Stimulated activated CD8-positive, alpha-beta memory T cell treated with anti-CD3 and anti-CD28 coated beads, Interleukin-12 subunit alpha, Interleukin-12 subunit beta, amount 100 ng/mL, for 24 hours (primary cell): ENCODE data around the gene DIS3L.
"Not testable (repeated sequence)": the region's sequence is repeated elsewhere in the genome, so short reads cannot be mapped to it uniquely, and the experiment has no call there.

Experiments used
- DNase-seq: peaks from one replicate; pipeline ENCODE4 v3.0.0-alpha.2; 2020; ENCODE audit errors: extremely low read depth

DIS3L gene

GRCh38 chr15:66293419-66294156, at the start of gene DIS3L:
Gene DIS3L, plus strand, starts transcription at chr15:66293568. Its CDS starts 29 bp downstream, at chr15:66293597.
- DNase-seq, result peak; percentile 27

DNA sequence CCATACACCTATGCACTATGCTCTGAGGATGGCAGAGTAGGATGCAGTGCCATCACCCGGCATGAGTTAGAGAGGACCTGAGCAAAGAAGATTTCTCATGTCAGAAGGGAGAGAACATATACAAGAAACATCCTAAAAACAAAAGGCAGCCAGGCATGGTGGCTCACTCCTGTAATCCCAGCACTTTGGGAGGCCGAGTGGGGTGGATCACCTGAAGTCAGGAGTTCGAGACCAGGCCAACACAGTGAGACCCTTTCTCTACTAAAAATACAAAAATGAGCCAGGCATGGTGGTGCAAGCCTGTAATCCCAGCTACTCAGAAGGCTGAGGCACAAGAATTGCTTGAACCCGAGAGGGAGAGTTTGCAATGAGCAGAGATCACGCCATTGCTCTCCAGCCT, 47.5 kb upstream of the DIS3L start:
- DNase-seq, result not testable (repeated sequence)

GRCh38 chr15:66246937-66247336, 46.4 kb upstream of the DIS3L start:
- no peak for DNase-seq

DNA sequence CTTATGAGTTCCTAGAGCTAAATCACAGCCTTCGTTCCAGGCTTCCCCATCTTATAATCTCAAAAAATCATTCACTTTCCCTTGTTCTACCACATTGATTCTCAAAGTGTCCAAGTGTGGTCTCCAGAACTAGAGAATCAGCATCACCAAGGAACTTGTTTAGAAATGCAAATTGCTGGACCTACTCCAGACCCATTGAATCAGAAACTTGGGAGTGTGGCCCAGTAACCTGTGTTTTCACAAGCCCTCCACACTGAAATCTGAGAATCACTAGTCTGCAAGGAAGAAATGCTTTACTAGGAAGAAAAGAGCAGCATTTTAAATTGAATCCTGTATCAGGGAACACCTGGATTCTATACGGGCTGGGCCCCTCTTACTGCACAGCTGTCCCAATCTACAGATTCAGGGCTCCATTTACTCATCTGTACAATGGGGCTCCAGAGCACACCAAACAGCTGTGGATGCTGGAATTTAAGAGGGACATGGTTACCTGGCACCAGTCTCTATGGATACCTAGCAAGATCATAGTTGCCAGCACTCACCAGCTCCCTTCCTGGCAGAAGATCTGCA, 43.7 kb upstream of the DIS3L start:
- no peak for DNase-seq

GRCh38 chr15:66251065-66251789, 42.1 kb upstream of the DIS3L start:
- no peak for DNase-seq

DNA sequence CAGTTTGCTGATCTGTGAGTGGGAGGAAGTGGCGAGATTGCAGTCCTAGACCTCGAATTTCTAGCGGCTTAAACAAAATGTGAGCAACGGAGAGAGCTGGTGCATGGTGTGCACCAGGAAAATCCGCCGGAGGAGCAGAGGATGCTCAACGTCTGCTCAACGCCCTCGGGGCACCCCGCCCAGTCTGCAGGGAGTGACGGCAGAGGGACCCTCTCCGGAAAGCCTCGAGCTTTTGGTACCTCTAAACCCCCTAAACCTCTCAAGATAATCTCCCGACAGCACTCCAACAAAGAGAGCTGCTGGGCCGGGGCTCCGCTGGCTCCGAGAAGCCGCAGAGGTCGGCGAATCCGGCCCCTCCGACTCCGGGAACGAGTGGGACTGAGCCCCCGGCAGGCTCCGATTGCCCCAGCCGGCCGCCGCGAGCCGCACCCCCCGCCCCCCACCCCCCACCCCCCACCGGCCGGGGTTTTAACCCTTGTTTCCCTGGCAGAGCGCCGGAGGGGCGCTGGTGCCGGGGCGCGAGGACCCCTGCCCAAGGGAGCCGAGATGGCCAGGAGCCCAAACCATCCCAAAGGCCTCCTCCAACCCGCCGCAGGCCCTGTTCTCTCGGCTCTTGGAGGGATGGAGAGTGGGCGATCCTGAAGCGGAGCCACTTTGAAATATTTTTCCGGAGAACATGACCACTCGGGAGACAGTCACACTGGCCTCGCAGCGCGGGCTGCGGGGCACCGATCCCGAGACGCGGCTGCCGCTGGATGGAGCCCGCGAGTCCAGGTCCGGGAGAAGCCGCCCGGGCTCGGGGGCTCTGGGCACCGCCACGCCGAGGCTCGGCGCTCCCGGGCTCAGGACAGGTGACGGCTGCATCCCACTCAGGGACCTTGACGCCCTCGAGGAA, 41.3 kb upstream of the DIS3L start:
- DNase-seq, result peak; percentile 8

DNA sequence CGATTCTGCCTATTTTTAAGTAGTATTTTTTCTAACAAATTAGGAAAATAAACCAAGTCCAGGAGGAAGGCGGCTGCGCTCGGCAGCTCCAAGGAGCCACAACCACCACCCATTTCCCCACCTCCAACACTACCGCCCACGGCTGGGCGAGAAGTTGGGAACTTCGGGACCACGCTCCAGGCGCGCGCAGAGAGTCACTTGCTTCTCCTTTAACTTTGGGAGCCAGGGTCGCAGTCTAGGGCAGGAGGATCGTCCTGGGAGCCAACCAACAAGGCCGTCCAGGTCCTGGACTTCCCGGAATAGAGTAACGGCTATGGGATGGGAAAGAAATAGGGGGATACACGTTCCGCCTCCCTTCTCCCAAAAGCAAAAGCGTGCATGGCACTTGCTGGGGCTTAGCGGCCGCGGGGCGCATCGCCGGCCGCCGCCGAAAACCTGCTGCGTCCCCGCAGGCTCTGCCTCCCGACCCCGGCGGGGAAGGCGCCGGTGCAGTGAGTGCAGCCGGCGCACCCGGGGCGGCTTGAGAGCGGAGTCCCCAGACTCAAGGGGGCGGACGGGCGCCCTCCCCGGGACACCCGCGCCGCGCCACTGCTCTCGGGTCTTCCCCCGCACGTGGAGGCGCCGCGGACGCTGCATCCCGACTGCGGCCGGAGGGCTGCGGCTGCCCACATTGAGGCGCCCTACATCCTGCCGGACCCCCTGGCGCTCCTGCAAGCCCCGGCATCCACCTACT, 40.5 kb upstream of the DIS3L start:
- DNase-seq, result no peak

DNA sequence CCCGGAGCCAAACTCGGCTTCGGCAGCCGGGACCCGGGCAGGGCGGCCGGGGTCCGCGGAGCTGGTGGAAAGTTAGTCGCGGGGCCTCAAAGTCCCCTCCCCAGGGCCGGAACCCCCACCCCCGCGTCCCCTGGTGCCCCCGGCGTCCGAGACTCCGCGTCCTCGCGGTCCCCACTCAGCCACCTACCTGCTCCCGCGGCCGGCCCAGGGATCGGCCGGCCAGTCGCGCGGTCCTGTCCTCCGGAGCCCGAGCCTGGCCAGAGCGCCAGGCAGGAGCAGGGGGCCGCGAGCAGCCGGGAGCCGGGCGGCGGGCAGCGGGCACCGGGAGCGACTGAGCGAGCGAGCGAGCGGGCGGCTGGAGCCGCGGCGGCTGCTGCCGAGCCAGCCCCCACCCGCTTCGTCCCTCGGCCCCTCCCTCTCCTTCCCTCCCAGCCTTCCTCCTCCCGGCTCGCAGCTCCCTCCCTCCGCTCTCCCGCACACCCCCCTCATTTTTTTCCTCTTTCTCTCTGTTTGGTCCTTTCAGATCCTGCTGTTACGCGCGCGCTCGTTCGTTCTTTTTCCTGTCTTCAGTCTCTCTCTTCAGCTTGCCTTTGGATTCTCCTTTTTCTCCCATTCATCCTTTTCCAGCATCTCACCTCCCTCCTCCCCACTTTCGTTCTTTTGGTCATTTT, 39.8 kb upstream of the DIS3L start, which contains the start of gene MEGF11:
MEGF11 (minus strand) TSS at position 333 of the 671 bp plus-strand sequence. CDS start 125,347 bp downstream, outside the sequence.
- DNase-seq, result no peak

GRCh38 chr15:66254089-66254950, 39.0 kb upstream of the DIS3L start:
- DNase-seq, result no peak

GRCh38 chr15:66254951-66255676, 38.3 kb upstream of the DIS3L start:
- DNase-seq, result no peak

- DNase-seq, result no peak
Observed at GRCh38 chr15:66256692-66257091, 36.7 kb upstream of the DIS3L start.

DNA sequence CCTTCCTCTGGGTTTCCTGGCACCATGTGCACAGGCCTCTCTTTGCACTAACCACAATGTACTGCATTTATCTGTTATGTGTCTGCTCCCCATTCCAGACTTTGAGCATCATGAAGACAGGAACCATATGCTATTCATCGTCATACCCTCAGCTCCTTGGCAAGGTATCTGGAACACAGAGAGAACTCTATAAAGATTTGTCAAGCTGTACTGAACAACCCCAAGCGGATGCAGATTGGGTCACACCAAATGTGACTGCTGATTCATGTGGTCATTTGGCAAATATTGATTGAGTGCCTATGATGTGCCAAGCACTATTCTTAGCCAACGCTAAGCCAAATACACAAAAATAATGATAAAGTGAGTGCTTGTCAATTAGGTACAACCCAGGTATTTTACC, 32.3 kb upstream of the DIS3L start:
- DNase-seq, result no peak

DNA sequence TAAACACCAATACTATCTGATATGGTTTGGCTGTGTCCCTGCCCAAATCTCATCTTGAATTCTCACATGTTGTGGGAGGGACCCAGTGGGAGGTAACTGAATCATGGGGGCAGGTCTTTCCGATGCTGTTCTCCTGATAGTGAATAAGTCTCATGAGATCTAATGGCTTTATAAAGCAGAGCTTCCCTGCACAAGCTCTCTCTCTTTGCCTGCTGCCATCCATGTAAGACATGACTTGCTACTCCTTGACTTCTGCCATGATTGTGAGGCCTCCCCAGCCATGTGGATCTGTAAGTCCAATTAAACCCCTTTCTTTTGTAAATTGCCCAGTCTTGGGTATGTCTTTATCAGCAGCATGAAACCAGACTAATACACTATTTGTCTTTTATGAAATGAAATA, 30.5 kb upstream of the DIS3L start:
- DNase-seq, result not testable (repeated sequence)

DNA sequence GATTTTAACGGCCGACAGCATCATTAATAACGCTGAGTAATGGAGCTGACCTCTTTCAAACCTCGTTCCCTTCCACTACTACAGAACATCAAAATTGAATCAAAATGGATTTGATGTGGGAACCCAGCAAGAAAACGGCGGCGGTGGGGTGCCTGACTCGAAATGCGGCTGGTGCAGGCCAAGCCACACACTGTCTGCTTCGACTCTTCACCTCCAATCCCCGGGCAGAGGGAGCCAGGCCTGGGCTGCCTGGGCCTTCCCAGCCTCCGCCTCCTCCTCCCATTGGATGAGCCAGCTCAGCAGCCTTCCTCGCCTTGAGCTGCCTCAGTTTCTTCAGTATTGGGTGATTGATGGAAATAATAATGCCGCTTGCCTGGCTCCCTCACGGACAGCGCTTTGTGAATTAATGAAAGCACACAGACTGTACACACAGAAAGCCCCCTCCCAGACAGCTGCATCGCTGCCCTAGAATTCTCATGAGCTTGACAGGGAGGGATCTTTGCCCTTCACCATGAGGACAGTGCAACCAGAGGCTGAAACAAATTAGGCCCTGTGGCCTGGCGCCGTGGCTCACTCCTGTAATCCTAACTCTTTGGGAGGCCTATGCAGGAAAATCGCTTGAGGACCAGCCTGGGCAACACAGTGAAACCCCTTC, 28.4 kb upstream of the DIS3L start:
- DNase-seq, result no peak

DNA sequence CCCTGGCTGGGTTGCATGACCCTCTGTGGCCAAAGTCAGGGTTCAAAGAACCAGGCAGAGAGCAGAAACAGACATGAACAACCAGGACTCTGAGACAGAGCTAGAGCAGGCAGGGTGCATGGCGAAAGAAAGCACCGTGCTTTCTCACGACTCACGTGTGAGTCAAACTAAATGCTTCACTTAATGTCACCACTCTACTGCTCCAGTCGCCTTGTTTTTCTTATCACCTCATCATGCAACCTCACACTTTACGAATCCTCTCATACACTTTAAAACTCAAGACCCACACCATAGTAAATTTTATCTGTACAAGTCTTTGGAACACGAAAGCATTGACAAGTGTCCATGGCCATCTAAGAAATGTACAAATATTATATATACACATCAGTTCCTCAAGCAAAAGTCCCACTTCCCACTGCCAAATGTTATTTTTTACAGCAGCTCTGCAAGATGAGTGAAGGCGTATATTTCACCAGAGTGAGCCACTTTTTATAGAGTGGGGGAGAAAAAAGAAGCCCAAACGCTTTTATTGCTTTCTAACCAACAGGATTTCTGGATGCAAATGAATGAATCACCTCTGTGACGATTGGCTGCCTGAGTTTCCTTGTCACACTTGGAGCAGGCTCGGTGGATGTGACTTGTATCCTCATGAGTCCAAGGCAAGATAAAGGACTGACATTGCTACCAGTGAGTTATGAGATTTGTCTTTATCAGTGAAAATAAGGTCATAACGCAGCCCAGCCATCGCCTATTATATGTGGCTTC, 23.9 kb upstream of the DIS3L start:
- DNase-seq, result no peak

- DNase-seq, result no peak
Observed at GRCh38 chr15:66270932-66271331, 22.4 kb upstream of the DIS3L start.

- DNase-seq, result no peak
Observed at GRCh38 chr15:66275352-66275751, 18.0 kb upstream of the DIS3L start.

- no peak for DNase-seq
Observed at GRCh38 chr15:66276546-66276945, 16.8 kb upstream of the DIS3L start.
